Kidney (tissue), 14 donors: ENCODE results near the gene FAM151A. TPM values are rescaled to one million over a fixed set of nuclear protein-coding genes. Genes with fewer than 3 reads are reported as not detected.

Experiments
- DNase-seq, 5 donors: peaks; one replicate each; pipeline ENCODE4 v3.0.0-alpha.2; 2013 to 2020
- FAIRE-seq: peaks from 2 replicates; lab custom pipeline; 2012; peaks lifted over from hg19 to GRCh38; lab: Jason Lieb, UNC
- H3K27ac ChIP-seq, 2 donors: one replicate each; pipeline ENCODE4 v1.7.0; 2013; ENCODE audit warnings: low read depth in 2 of 2, low read length in 2 of 2, inconsistent platforms in 1 of 2
- H3K27me3 ChIP-seq: one replicate; pipeline ENCODE4 v1.7.1; 2013; ENCODE audit warnings: low read length, inconsistent platforms; ENCODE audit not compliant: control insufficient read depth, insufficient read depth
- H3K36me3 ChIP-seq, 3 donors: one replicate each; pipeline versions ENCODE4 v1.7.0 to v1.7.1; 2013; ENCODE audit warnings: low read length in 3 of 3, control low read depth in 1 of 3, inconsistent platforms in 1 of 3; ENCODE audit not compliant: insufficient read depth in 3 of 3, control insufficient read depth in 2 of 3
- H3K4me1 ChIP-seq, 3 donors: one replicate each; pipeline versions ENCODE4 v1.7.0 to v1.7.1; 2013; ENCODE audit warnings: low read length in 3 of 3, inconsistent platforms in 1 of 3, low read depth in 1 of 3; ENCODE audit not compliant: control insufficient read depth in 2 of 3, insufficient read depth in 2 of 3
- H3K4me3 ChIP-seq, 3 donors: one replicate each; pipeline versions ENCODE4 v1.7.0 to v1.8.1; 2013; ENCODE audit warnings: low read length in 3 of 3, control low read depth in 1 of 3, inconsistent platforms in 1 of 3
- H3K9ac ChIP-seq, 3 donors: one replicate each; pipeline versions ENCODE4 v1.7.0 to v1.7.1; 2013; ENCODE audit warnings: low read length in 3 of 3, control low read depth in 1 of 3, inconsistent platforms in 1 of 3
- H3K9me3 ChIP-seq, 3 donors: one replicate each; pipeline versions ENCODE4 v1.7.0 to v1.7.1; 2013; ENCODE audit warnings: low read length in 3 of 3, control low read depth in 1 of 3, inconsistent platforms in 1 of 3; ENCODE audit not compliant: control insufficient read depth in 2 of 3, insufficient read depth in 1 of 3
- intact Hi-C: fragments of 100-400 bp; cut with DNase I; formaldehyde crosslinking; loops from one replicate; pipeline ENCODE4 v1.11.1; 2022
- polyA plus RNA-seq: library from polyadenylated mRNA; stranded (reverse); fragments of 350-450 nt; fragmentation: Illumina TruSeq; extraction: RNeasy Lipid Tissue Mini Kit (QIAGEN cat#74804); gene quantifications from one replicate; pipeline ENCODE4 v1.2.3, GENCODE V29; 2014; ENCODE audit warnings: low read depth, low replicate concordance; ENCODE audit not compliant: insufficient read depth
- total RNA-seq: library from RNA; stranded (reverse); fragmentation: NEBNext Ultra II Directional; extraction: Animal tissue kit (Norgen Biotek cat#: 25700); gene quantifications from one replicate; pipeline ENCODE4 v1.2.1, GENCODE V29; 2021
- TF ChIP-seq, protein P1 (sequence below): IDR thresholded peaks from 3 replicates; pipeline ENCODE4 v1.5.1; 2012; ENCODE audit warnings: mild to moderate bottlenecking, moderate library complexity, borderline replicate concordance; ENCODE audit not compliant: insufficient read depth; ENCODE audit errors: extremely low read depth
- donor health status: control.
- donor health status: control.
- donor health status: control.
- donor health status: control.
- donor health status: control.
- donor health status: DM: yes; HTN: yes; CAD: no.
- donor health status: Normal renal cell carcinoma (clear cell type).

Gene FAM151A
- total and polyA plus RNA-seq, 2 donors from 2014 or later = 237 TPM; not detected in 1

DNA sequence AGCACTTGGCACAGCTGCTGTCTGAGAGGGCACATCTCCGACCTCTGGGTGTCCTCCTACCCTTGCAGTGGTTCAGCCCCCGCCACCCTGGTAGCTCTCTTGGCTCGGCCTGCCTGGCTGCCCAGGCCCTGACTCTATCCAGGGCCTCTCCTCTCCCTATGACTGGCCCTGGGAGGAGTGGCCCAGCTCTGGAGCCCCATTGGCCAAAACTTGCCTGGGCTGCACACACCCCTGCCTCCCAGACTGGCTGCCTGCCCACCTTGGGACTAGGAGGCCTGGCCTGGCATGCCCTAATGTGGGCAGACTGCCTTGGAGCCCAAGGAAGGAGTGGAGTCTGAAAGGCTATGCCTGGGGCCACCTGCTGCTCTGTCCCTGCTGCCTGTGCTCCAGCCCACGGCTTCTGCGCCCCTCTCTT lies 41.7 kb downstream of the FAM151A start:
- TF ChIP-seq, protein P1, sequence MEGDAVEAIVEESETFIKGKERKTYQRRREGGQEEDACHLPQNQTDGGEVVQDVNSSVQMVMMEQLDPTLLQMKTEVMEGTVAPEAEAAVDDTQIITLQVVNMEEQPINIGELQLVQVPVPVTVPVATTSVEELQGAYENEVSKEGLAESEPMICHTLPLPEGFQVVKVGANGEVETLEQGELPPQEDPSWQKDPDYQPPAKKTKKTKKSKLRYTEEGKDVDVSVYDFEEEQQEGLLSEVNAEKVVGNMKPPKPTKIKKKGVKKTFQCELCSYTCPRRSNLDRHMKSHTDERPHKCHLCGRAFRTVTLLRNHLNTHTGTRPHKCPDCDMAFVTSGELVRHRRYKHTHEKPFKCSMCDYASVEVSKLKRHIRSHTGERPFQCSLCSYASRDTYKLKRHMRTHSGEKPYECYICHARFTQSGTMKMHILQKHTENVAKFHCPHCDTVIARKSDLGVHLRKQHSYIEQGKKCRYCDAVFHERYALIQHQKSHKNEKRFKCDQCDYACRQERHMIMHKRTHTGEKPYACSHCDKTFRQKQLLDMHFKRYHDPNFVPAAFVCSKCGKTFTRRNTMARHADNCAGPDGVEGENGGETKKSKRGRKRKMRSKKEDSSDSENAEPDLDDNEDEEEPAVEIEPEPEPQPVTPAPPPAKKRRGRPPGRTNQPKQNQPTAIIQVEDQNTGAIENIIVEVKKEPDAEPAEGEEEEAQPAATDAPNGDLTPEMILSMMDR = no peak
- peaks cover 0 to 46% (median 36%) of the 10 kb centered on the region in 3 donors for H3K4me1 ChIP-seq
- no peaks in the 10 kb centered on the region for H3K27me3 ChIP-seq
- H3K4me3 ChIP-seq = no peak overlapping the region
- peak; percentile 63 to 96 (median 70) for DNase-seq
- peak; percentile 94 for FAIRE-seq
- peak overlapping the region in 1 of 3 donors; percentile 81 for H3K9ac ChIP-seq
- H3K27ac ChIP-seq = peak overlapping the region; percentile 74 to 98
- H3K9me3 ChIP-seq = no peaks in the 10 kb centered on the region
- peaks cover 0 to 5% (median 3%) of the 10 kb centered on the region in 3 donors for H3K36me3 ChIP-seq
- intact Hi-C loops = no loop called here

GRCh38 chr1:54580856-54581550 lies 42.3 kb downstream of the FAM151A start:
- TF ChIP-seq, protein P1 = no peak
- Histone ChIP-seq H3K4me1 (peaks cover 0 to 46% (median 36%) of the 10 kb centered on the region in 3 donors), H3K36me3 (peaks cover 0 to 4% (median 3%) of the 10 kb centered on the region in 3 donors), H3K27ac (peak overlapping the region; percentile 74 to 94), H3K27me3 (no peaks in the 10 kb centered on the region), H3K9ac (peak overlapping the region in 1 of 3 donors; percentile 55), H3K4me3 (no peak overlapping the region), H3K9me3 (no peaks in the 10 kb centered on the region)
- FAIRE-seq (no peak), DNase-seq (peak in 1 of 5 donors; percentile 22)
- intact Hi-C loops = no loop called here

GRCh38 chr1:54579337-54579781 lies 44.0 kb downstream of the FAM151A start:
- FAIRE-seq (no peak), DNase-seq (peak in 1 of 5 donors; percentile 39)
- H3K9me3 ChIP-seq = no peaks in the 10 kb centered on the region
- H3K9ac ChIP-seq = no peak overlapping the region
- TF ChIP-seq, protein P1 = no peak
- no peaks in the 10 kb centered on the region for H3K27me3 ChIP-seq
- no peak overlapping the region for H3K4me3 ChIP-seq
- peak overlapping the region in 1 of 2 donors; percentile 33 for H3K27ac ChIP-seq
- intact Hi-C loops = no loop called here
- peaks cover 0 to 46% (median 38%) of the 10 kb centered on the region in 3 donors for H3K4me1 ChIP-seq
- H3K36me3 ChIP-seq = no peaks in the 10 kb centered on the region
